ENCODE measurements around the gene PLPP4.
"Not testable (repeated sequence)": the region's sequence is repeated elsewhere in the genome, so short reads cannot be mapped to it uniquely, and the experiment has no call there.

The PLPP4 gene

DNA sequence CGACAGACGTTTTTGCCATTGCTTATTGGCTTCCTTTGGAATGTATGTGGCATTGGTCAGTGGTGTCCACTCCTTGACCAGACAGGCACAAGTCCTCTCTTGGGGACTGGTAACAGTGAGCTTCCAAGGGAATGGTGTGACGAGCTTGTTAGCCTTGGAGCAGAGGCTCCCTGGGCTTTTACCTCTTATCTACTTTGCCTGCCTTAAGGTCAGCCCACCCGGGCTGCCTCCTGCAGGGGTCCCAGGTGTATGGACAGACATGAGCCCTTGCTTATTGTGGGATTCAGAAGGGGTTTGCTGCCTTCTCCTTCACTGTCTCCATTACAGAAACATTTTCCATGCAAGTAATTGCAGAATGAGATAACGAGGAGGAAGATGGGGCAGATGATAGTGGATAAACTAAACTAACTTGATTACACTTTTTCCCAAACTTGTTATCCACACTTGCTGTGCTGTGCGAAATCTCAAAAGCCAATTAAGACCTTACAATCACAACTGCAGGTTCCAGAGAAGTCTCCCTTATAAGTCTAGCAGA is 29.7 kb downstream of the PLPP4 start:
- no peak for DNase-seq (ENCODE audit: low spot score)

DNA sequence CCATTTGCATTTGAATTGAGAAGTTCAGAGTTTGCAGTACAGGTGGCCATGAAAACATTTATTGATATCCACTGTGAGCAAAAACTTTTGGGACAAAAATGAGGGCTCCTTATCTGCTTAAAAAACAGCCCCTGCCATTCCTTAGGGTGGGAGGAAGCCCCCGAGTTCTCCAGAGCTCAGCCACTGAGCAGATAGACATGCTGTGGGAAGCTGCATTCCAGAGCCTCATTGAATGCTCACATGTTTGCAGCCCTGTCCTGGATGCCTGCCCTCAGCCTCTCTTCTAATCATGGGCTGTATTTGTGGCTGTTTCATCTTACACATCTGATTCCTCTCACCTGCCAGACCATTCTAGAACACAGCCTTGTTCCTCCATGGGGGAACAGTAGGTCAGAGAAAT is 33.3 kb downstream of the PLPP4 start:
- DNase-seq (ENCODE audit: low spot score): no peak

DNA sequence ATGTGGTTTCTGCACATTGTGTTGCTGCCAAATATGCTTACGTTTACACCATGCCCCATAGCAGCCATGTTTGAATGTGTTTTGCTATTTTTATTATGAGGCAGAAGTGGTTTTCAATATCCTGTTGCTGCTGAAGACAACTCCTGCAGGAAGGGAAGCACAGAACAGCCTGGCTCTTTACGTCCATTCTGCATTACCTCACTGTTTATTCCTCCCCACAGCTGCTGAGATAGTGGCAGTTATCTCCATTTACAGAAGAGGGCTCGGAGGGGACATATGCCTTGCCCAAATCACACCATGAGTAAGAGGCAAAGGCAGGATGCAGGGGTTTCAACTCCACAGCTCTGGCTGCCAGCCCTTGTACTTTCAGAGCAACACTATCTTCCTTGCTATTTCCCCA is 35.3 kb downstream of the PLPP4 start:
- DNase-seq (ENCODE audit: low spot score): no peak

DNA sequence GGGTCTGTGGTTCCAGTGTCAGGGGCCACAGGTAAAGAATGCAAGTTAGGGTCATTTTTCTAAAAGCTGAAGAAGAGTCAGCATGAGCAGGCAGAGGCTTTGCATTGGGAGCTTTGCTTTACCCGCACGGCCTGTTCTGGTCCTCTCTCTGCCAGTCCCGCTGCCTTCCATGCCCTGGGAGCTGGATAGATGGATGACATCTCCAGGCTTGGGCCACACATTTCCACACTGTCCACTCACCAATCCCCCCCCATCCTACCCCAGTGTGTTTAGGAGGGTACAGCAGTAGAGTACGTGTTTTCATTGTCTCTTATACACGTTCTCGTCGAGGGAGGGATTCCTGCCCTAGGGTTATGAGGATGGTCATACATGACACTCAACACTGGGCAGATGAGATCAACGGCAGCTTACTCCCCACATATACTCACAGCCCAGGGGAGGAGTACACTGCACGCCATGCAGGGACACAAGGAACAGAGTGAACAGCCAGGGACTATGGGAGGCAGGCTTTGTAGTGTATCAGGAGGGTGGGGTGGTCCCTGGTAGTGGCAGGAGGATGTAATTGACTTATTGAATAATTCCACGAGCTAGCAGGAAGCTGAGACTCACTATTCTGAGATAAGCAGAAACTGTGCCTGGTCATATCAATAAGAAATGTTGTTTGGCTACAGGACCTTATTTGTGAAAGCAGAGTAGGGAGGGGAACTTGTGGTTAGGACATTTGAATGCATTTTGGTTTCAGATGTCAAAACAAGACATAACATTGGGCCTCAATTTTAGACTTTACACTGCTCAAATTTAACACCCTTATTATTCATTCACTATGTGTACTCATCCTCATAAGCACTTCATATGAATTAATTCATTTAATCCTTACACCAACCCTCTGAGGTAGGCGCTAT is 36.6 kb downstream of the PLPP4 start:
- DNase-seq (ENCODE audit: low spot score): no peak

DNA sequence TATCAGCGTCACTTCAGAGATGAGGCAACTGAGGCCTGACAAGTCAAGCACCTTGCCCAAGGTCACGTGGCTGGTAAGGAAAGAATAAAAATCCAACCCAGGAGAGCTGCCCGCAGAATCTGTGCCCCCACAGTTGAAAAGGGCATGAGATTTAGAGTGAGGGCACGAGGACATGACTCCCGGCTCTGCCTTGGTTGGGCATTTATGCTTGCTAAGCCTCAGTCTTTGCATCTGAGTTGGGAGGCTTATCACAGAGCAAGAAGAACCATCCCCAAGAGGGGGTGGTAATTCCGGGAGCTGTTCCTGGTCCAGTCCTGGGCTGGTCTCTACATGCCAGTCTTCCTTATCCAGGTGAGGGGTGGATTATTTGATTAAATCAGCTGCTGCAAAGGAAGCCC is 37.3 kb downstream of the PLPP4 start:
- no peak for DNase-seq (ENCODE audit: low spot score)

DNA sequence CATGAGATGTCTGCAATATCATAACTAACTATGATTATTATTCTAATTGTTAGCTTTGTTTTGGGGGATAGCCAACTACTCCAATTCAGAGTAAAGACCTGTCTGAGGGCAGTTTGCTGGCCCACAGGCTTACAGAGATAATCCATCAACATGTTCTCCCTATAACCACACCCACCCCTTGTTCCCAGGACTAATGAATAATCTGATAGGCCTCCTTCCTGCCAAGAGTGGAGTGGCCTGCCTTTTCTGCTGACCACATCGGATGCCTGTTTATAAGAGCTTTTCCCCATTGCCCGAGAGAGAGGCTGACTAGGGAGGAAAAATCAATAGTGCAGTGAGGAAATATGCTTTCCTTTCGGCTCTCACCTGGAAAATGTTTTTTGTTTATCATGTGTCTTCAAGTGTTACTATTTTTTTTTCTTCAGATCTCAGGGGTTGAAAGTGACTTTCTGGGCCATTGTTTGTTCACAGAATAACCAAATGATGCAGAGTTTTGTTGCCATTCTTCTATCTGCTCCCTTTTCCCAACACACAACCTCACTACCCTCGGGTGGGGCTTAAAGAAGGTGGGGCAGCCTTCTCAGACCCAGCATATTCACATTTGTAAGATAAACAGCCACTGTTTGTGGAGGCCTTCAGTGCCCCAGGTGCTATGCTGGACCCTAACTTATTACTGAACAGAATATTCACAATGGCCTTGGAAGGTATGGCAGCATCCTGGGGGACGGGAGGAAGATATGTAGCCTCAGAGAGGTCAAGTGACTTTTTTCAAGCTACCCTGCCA is 38.4 kb downstream of the PLPP4 start:
- DNase-seq (ENCODE audit: low spot score): no peak

DNA sequence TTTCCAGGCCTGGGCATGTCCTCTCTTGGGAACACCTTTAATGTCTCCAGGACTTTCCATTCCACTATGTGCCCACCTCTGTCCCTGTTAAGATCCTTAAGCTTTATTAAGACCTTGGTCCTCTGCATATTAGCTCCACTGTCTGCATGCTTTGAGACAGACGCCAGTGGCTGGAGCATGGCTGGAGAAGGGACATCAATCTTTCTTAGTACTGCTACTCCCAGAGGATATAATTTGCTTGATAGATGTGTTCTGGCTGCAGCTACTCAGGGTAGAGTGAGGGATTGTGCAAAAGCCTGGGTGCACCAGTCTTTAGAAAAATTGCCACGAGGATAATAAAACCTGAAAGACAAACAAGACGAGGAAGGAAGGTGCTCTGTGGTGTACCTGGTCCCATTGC is 42.9 kb downstream of the PLPP4 start:
- no peak for DNase-seq (ENCODE audit: low spot score)

DNA sequence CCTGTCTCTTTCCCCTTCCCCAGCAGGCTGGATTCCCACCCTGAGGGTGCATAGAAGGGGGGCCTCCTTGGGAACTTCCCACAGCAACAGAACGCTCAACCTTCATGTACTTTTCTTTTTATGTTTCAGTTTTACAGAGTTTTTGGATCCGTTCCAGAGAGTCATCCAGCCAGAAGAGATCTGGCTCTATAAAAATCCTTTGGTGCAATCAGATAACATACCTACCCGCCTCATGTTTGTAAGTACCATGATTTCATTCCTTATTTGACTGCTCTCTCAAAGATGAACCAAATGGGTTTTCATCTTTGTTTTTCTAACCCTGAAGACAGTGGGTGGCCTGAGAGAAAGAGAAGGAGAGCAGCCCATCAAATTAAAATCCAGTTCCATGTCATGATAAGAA is 46.7 kb downstream of the PLPP4 start:
- DNase-seq (ENCODE audit: low spot score): no peak

DNA sequence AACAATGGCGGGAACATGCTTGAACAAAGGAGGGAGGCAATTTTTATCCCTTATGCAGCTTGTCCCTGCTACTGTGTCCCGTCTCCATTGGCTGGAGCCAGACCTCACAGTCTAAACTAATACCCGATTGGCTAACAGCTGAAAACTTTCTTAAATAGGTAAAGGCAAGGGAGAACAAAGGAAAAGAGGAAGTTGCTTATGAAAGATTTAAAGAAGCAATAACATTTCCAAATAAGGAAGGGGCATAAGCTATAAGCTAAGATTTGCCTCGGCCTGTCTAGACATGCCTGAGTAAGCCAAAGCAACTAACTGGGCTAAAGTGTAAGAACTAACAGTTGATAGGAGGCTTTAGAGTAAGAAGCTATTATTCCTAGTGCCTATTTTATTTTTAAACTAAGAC is 47.2 kb downstream of the PLPP4 start:
- not testable (repeated sequence) for DNase-seq (ENCODE audit: low spot score)

DNA sequence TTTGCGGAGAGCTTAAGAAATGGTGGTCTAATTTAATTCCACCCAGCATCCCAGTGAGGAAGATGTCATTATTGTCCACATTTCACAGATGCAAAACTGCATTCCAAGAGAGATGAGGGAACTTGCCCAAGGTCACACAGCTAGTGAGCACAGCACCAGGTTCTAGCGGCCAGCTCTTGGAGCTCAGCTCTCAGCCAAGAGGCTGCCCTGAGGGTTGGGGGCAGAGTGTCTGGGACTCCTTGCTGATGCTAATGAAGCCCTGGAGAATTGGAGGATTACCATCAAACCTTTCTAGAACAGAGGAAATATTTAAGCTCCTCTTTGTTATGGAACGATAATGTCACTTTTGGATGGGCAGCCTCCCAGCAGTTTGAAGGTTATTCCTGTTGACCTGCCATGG is 48.0 kb downstream of the PLPP4 start:
- DNase-seq (ENCODE audit: low spot score): no peak

DNA sequence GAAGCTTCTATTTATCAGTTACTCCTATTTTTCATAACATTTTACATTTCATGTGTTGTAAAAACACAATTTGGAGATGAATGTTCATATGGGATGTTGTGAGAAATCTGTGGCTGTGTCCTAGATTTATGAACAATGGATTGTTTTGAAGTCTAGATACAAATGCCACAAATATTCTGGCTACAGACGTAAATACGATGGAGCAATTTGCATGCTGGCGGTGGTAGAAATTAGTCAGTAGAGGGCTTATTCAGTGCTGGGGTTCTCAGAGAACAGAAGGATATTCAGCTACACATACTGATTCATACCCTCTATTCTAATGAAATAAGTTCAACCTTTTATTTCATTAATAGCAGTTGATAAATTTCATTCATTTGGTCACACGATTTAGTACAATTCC is 48.8 kb downstream of the PLPP4 start:
- no peak for DNase-seq (ENCODE audit: low spot score)

DNA sequence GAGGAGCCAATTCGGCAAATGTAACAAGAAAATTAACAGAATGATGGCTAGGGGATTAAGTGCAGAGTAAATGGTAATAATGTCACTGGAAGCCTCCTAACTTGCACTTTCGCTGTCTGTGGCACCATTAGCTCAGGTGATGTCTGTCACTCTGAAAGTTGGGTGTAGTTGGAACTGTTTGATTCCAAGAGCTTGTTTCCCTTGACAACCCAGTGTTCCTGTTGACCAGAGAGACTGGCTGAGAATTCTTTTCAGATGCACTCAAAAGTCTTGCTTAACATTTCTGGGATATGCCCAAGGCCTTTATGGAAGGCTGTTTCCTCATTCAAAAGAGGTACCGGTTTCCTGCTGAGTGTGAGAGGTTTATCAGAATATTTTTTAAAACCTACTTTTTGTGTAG is 49.6 kb downstream of the PLPP4 start:
- DNase-seq (ENCODE audit: low spot score): no peak

DNA sequence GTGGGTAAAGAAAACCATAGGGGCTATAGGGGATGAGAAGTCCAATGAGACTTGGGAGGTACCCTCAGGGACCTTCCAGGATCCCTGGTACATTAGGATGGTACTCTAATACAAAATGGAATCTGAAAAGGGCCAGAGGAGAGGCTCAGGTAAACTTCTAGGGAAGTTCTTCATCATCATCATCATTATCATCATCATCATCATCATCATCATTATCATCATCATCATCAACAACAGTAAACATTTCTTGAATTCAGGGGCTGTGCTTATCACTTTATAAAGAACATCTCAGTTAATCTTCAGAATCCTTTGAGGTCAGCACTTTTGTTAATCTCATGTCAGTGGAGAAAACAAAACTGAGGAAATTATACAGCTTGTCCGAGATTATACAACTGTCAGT is 50.1 kb downstream of the PLPP4 start:
- DNase-seq (ENCODE audit: low spot score): no peak

DNA sequence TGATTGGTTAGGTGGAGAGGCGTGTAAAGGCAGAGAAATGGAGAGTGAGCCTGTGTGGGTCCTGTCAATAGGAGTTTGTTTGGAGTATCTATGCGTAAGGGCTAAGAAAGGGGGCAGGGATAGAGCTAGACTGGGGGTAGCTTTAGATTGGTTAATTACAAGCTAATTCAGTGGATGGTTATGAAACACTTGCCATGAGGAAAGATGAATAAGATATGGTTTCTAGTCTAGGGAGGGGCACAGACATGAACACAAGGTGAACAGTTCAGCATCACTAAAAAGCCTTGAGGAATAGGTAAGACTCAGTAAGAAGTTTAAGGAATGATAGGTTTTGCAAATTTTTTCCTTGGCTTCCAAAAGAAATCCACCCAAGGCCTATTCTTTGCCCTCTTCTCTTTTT is 50.6 kb downstream of the PLPP4 start:
- no peak for DNase-seq (ENCODE audit: low spot score)

DNA sequence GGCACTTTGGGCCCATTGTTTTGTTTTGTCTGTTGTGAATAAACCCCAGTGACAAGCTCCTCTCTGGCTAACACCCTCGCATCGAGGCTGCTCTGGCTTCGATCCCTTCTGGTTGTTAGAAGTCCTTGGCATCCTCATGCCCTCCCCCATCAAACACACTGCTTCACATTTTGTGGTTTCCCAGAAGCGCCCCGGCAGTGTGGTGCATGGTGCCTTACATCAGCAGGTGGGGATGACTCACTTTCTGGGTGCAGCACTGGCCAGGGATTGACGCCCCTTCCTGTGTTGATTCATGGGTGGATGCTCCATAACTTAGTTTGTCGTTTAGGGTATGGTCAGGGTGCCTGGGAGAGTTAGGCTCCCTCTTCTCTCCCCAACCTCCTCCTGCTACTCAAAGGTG is 51.4 kb downstream of the PLPP4 start:
- no peak for DNase-seq (ENCODE audit: low spot score)

DNA sequence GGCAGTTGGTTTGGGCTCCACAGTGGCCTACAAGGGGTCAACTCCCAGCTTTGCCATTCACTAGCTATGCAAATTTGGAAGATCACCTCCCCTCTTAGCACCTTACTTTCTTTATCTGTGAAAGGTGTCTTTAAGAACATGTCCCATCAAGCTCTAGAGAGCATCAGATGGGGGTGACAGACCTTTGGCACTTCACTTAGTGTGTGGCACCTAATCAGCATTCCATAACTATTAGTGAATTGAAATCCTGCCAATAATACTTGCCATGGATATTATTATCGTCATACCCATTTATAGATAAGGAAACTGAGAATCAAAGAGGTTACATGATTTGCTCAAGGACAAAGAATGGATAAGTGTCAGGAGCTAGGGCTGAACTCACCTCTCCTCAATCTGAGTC is 51.9 kb downstream of the PLPP4 start:
- DNase-seq (ENCODE audit: low spot score): no peak

DNA sequence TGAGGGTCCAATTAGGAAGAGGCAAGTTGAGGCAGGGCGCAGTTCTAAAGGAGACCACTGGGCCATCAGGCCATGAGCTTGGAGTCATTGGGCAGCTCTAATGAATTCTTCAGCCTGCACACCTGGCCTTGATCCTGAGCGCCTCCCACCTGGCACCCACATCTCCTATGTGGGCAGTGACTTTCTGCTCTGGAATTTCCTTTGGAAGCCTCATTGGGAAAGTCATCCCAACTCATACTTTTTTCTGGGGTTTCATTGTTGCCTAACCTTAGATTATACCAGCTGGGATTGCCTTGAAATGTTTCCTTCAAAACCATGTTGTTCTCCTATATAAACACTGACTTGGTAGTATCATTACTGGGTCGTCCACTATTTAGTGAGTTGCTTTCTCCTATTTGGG is 54.1 kb downstream of the PLPP4 start:
- no peak for DNase-seq (ENCODE audit: low spot score)

DNA sequence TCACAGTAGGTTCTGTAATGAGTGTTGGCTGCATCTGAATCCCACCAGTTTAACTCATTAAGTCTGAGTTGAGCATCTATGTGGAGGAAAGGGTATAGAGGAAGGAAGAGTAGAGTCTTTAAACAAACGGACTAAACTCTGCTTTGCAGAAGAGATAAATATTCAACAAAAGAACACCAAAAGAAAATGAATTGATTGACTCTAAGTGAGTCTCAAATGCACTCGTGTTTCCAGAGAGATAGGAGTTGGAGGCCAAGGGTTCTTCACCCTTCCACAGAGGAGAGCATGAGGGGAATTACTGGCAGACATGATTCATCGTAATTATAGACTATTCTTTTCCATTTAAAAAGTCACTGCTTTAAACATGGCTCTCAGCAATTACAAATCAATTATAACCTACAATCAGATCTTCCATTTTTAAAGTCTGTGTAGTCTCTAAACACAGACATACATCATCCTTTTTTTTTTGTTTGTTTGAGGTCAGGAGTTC is 56.3 kb downstream of the PLPP4 start:
- DNase-seq (ENCODE audit: low spot score): no peak

DNA sequence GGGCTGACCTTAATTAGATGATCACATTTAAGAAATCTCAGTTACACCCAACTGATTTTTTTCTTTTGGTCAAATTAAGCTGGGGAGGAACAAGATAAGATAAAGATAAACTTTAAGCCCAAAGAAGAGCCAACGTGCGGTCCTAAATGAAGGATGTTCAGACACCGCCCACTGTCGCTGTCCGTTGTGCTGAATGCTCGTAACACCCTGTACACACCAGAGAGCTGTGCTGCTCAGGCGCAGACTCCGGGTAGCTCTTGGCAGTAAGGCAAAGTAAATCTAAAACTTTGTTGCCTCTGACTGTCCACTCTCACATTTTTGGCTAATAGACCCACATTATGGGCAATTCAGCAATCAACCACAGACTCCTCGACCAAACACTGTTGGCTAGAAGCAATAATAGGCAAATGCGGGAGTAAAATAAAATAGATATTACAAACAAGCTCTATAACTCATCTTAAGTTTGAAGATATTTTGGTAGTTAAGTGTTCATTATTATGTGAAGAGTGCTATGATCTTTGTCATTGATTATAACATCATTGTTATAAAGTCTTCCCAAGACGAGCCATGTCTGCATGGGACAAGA is 57.1 kb downstream of the PLPP4 start:
- DNase-seq (ENCODE audit: low spot score): no peak

DNA sequence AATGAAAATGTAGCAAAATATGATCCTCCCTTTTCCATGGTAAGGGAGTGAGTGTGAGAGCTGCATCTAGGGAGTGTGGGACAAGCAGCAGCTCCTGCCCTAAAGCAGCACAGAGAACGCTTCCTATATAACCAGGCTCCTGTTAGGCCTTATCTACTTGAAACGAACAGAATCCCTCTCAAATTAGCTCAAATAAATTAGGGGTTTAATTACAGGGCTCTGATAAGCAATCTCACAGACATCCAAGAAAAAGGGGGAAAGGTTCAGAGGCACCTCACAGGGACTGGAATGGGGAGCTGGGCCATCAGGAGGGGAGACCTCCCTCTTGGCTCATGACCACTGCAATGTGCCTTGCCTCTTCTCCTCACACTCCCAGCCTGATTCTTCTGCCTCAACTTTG is 57.9 kb downstream of the PLPP4 start:
- DNase-seq (ENCODE audit: low spot score): no peak

DNA sequence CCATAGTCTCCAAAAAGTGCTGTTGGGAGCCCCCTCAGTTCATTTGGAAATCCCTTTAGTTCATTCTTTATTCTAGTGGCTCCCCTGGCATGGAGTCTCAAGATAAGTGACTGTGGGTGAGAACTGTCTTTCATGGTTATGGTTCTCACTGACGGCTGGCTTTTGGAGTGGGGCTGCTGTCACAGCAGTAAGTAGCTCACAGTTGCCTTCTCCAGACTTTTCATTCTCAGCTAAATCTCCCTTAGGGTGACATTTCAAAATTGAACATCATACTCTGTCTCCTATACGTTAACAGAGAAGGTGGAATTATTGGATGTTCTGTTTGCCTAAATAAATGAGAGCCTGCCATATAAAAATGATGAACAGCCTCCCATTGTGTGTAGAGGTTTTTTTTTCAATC is 58.7 kb downstream of the PLPP4 start:
- DNase-seq (ENCODE audit: low spot score): no peak

DNA sequence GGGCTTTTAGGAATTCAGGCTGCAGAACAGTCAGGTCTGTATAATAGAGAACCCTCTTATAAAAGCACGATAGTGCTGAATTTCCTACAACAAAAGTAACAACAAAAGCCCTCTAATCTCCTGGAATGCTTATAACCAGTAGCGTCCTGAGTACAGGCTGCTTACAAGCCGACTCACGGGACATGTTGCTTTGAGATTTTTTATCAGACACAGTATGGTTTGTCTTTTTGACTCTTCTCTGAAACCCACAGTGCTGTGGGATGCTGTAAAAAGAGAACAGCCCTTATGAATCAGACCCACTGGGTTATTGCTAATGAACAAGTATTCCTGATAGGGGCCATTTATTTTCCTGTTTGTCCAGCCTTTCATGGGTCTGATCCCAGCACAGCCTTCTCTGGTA is 59.4 kb downstream of the PLPP4 start:
- DNase-seq (ENCODE audit: low spot score): no peak

DNA sequence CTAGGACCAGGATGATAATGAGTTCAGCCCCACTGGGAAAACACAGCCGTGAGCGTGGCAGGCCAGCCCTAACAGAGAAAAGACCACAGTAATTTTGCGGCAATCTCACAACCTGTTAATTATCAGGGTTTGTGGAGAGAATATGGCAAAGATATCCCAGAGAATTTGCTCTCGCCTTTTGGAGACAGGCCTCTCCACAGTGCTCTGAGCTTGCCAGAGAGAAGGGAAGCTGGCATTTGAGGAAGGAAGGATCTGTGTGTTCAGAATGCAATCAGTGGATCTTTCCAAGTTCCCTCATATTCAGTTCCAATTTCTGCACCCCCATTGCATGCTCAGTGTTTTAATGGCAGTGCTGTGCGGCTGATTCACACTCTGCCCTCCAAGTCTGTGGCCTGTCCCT is 60.2 kb downstream of the PLPP4 start:
- DNase-seq (ENCODE audit: low spot score): no peak
